Stimulated activated CD8-positive, alpha-beta memory T cell treated with anti-CD3 and anti-CD28 coated beads, Interleukin-15, amount 100 ng/mL, for 1 hour (primary cell): ENCODE measurements around the gene RUSC1.
A peak's percentile ranks its signal among the peaks of the same experiment; 100 is the strongest.

Experiments used
- DNase-seq: peaks from one replicate; pipeline ENCODE4 v3.0.0-alpha.2; 2020; ENCODE audit warnings: low read depth

RUSC1 gene

DNA sequence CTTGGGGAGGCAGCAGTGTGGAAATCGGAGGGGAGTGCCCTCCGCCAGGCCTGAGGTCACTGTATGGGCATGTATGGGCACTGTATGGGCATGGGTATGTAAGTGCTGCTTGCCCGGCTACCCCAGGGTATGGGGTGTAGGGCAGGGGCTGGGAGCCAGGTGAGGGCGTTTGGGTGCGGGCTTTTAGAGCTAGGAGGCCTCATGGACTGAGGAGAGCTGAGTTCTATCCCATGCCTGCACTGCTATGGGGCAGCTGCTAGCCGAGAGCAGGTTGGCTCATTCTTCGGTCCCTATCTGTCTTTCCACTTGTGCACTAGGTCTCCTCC lies 24.8 kb upstream of the RUSC1 start:
- DNase-seq: no peak

DNA sequence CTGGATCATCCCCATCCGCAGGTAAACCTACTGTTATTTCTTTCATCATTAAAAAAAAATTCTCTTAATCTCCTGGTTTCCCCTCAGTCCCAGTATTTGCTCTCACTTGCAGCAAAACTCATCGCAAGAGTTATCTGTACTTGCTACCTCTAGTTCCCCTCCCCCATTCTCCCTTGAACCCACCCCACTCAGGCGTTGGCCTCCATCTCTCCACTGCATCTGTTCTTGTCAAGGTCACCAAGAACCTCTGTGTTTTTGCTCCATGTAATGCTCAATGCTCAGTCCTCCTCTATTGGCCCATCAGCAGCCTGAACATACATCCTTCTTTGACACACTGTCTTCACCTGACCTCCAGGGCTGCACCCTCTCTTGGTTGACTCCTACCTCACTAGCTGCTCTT lies 24.0 kb upstream of the RUSC1 start:
- DNase-seq: no peak

DNA sequence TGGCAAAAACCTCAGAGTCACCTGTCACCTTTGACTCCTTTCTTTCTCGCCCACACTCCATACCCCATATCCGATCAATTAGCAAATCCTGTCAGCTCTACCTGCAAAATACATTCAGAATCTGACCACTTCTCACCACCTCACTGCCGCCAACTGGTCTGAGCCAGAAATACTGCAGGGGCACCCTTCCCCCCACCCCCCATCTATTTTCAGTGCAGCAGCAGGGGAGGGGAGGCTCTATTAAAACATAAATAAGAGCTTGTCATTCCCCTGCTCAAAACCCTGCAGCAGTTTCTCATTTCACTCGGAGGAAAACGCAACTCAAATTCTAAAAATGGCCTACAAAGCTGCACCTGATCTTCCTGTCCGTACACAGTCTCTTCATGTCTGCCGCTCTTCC lies 23.3 kb upstream of the RUSC1 start:
- DNase-seq: no peak

DNA sequence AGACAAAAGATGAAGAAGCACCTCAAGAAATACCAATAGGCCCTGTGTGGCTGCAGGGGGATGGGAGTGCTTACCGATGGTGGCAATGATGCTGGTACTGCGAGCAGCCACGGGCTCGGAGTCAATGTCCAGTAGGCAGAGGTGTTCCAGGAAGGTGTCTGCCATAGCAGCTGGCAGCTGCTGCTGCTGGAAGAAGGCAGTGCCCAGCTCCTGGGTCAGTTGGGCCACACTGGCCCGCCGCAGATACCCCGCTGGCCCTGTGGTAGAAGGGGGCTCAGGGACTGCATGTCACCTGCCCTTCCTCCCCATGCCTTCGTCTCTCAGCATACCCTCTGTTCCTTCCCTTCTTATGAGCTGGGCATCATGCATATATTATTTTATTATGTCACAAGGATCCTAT lies 20.7 kb upstream of the RUSC1 start:
- DNase-seq: no peak

DNA sequence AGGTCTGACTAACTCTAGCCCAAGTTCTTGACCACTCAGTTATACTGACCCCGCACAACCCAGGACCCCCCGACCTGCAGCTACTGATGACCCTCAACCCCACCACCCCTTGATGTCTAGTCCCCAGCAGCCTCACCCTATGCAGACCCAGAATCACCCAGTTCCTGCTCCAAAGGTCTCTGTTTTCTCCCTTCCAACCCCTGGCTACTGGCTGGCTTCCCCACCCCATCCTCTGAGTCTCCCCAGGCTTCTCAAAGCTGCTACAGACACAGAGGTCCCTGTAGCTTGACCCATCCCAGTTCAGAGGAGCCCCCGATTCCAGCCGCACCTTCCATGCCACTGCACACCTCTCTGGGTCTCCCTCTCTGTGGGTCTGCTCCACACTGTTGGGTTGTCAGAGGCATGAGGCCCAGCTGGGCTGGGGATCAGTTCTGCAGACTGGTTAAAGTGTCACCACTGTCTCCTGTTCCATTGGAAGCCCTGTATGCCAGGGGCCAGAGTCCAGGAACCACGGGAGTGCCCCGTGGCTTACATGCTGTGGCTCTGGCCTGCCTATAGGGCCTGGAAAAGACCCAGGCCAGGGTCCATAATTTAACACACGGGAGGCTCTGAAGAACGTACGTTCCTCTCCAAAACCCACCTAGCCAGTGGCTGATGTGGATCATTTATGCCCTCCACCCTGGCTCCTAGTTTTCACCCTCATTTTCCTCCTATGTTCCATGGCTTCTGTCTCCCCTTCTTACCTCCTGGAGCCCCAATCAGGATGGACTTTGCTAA lies 20.0 kb upstream of the RUSC1 start:
- no peak for DNase-seq

DNA sequence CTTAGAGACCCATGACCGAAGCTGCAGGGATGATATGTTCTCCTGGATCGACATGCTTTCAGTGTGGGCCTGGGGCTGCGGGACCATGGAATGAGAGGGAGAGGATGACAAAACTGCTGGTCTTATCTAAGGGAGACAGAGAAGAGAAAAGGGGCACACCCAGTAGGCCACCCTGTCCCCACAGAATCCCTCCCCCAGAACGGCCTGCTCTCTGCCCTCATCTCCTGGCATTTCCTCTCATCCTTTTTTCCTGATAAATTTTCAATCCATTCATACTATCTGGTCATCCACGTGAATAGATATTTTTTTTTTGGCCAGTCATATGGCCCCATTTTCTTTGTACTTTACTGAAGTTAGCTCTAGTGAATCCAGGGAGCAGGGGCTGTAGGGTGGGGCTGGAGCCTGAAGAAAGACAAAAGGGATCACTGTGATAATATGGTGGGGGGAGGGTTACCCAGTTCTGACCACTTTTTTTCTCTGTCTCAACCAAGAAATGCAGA lies 19.3 kb upstream of the RUSC1 start, which contains the start of gene PKLR:
Gene PKLR, minus strand, starts transcription at position 97 of the 500 bp plus-strand sequence. Its CDS starts 43 bp downstream, at position 54.
- no peak for DNase-seq

DNA sequence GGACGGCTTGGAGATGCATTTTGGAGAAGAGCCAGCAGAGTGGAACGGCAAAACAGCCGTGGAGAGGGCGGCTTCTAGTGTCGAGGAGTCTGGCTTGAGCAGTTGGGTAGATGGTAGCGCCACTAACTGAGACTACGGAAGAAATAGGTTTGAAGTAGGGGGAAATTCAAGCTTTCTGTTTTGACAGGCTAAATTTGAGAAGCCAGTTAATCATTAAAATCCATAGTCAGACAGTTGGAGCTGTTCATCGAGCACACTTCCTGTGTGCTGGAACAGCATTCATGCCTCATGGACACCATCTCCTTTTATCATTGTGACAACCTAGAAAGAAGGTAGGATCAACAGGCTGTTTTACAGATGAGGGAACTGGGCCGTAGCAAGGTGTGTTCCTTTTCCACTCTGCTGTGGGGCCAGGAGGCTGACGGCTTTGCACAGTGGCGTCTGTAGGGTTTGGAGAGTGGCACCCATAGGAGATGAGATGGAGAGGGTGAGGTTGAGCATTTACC lies 16.1 kb upstream of the RUSC1 start:
- no peak for DNase-seq

DNA sequence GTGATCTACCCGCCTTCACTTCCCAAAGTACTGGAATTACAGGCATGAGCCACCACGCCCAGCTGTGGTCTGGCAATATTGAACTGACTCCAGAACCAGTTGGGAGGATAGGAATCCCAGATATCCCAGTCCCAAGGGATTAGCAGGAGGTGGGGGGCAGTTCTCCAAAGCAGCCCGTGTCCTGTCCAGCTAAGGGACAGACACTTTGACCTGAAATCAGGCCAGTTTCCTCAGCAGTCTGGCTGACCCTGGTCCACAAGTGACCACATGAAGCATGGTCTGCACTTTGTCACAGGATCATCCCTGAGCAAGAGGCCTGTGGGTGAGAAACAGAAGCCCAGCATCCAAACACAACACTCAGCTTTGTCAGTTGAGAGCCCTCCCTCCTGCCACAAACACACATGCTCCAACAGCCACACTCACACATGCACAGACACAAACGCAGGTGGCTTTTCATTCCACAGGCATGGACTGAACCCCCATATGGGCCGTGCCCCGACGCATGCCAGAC lies 14.8 kb upstream of the RUSC1 start:
- no peak for DNase-seq

DNA sequence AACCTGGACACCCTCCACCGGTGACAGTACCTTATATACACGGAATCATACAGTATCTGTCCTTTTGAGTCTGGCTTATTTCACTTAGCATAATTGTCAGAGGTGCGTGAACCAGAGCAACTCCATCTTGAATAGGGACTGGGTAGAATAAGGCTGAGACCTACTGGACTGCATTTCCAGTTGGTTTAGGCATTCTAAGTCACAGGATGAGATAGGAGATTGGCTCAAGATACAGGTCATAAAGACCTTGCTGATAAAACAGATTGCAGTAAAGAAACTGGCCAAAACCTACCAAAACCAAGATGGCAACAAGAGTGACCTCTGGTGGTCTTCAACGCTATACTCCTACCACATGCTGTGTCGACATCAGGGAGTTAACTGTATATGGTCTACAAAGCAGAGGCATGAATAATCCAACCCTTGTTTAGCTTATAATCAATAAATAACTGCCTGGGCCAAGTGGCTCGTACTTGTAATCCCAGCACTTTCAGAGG lies 13.4 kb upstream of the RUSC1 start:
- no peak for DNase-seq

DNA sequence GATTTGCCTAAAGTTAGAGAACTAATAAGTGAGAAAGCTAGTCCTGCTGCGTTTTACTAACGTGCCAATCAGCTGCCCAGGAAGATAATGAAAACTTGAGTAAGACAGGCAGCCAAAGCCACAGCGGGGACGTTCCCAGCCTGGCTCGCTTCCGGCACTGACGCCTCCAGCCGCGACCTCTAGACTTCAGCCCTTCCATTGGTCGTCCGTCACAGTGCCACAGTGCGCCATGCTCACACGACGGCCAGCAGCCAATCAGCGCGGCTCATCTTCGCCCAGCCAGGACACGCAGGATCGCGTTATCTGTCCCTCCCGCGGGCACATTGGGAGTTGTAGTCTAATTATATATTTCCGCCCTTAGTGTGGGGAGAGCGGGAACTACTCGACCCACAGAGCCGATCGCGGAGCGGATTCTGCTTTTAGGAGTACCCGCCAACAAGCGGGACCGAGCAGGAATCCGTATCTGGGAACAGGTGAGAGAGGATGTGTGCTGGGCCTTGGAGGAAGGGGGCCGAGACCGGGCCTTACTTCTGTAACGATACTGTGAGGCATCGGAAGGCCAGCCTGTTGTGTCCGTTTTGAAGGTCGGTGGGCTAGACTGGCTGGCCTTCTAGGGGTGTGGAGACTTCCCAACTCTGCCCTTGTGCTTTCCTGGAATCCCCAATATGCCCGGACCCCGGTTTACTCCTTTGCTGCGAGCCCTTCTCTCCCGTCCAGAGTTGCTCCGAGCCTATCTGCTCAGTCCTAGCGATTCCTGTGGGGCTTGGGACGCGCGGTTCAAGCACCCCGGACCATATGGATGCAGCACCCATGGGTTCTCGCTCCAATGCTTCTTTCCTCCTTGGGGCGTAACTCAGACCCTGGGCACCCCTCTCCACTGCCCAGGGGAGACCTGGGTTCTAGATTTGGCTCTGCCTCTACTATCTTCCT lies 11.9 kb upstream of the RUSC1 start, which contains the start of gene FDPS:
Gene FDPS, plus strand, starts transcription at position 374 of the 930 bp plus-strand sequence. CDS start 924 bp downstream, outside the sequence.
- peak; percentile 91 for DNase-seq

DNA sequence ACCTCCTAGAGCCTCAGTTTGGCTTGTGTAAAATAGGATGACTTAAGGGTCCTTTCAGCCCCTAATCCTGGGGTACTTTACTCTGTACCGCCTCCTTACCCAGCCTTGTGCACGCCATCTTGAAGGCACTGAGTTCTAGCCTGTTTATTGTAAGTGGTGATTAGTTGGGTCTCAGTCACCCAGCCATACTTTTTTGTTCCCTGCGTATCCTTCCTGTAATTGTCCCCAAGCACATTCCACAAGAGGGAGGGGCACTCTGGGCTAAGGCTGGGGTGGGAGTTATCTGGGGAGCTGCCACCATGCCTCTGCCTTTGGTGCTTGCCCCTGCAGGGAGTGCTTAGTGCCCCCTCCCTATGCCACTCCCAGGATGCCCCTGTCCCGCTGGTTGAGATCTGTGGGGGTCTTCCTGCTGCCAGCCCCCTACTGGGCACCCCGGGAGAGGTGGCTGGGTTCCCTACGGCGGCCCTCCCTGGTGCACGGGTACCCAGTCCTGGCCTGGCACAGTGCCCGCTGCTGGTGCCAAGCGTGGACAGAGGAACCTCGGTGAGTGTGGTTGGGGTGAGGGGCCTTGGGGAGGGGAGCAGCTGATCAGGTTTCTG lies 11.2 kb upstream of the RUSC1 start:
- no peak for DNase-seq

DNA sequence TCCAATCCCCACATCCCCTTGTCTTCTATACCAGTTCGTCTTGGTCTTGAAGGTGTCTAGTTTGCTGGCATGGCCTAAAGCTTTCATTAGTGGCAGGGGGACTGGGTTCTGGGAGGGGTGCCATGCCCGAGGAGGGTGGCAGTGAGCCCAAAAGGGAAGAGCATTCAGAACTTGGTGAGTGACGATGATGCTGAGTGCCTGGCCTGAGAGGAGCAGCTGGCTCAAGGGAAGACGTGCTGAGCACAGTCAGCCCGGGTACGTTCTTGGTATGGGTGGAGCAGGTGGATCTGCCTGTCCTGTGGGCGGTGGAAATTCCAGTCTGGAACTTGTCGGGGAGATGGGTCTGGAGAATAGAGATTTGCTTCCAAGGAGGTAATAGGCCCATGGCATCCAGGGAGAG lies 7.4 kb upstream of the RUSC1 start:
- DNase-seq: no peak

DNA sequence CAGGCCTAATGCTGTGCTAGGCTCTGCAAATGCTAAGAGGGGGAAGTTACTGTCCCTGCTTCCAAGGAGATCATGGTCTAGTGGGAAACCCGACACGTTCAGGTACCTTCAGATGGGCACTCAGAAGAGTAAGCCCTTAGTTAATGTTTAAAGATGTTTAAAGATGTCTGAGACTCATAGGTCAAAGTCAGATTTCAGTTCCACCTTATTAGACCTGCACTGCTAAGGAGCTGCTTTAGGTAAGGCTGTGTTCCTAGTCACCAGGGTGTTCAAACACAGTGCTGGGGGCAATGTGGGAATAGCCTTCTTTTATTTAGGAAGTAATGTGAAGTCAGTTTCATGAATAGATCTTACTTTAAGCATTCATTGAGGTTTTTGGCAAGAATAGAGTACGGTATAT lies 3.8 kb upstream of the RUSC1 start:
- DNase-seq: no peak

DNA sequence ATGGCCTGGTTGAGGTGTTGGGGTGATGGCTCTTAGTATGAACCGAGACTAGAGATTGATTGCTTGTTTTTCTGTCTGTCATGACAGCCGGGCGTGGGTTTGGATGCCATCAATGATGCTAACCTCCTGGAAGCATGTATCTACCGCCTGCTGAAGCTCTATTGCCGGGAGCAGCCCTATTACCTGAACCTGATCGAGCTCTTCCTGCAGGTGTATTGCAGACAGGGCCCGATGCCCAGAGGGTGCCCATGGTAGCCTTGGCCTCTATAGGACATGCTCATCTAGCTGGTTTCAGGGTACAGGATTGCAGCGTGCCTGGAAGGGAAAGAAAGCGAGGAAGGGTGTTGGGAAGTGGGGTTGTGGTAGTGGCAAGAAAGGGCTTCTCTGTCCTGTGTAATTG lies 2.6 kb upstream of the RUSC1 start:
- DNase-seq: no peak

DNA sequence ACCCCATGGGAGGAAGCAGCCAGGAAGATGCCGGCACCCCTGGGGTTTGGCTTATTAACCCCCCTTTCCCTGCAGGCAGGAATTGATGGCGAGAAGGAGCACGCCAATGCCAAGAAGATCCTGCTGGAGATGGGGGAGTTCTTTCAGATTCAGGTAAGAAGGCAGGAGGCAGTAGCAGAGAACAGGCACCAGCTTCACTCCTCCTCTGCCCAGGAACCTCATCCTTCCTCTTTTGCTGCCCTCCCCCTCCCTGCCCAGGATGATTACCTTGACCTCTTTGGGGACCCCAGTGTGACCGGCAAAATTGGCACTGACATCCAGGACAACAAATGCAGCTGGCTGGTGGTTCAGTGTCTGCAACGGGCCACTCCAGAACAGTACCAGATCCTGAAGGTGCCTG lies 1.2 kb upstream of the RUSC1 start:
- DNase-seq: no peak

DNA sequence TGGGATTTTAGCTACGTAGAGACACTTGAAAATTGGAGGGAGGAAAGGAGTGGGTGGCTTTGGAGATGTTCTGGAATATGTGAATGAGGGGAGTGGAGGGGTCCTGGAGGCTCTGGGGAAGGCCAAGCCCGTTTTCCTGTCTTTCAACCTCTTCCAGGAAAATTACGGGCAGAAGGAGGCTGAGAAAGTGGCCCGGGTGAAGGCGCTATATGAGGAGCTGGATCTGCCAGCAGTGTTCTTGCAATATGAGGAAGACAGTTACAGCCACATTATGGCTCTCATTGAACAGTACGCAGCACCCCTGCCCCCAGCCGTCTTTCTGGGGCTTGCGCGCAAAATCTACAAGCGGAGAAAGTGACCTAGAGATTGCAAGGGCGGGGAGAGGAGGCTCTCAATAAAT lies 442 bp upstream of the RUSC1 start:
- no peak for DNase-seq

DNA sequence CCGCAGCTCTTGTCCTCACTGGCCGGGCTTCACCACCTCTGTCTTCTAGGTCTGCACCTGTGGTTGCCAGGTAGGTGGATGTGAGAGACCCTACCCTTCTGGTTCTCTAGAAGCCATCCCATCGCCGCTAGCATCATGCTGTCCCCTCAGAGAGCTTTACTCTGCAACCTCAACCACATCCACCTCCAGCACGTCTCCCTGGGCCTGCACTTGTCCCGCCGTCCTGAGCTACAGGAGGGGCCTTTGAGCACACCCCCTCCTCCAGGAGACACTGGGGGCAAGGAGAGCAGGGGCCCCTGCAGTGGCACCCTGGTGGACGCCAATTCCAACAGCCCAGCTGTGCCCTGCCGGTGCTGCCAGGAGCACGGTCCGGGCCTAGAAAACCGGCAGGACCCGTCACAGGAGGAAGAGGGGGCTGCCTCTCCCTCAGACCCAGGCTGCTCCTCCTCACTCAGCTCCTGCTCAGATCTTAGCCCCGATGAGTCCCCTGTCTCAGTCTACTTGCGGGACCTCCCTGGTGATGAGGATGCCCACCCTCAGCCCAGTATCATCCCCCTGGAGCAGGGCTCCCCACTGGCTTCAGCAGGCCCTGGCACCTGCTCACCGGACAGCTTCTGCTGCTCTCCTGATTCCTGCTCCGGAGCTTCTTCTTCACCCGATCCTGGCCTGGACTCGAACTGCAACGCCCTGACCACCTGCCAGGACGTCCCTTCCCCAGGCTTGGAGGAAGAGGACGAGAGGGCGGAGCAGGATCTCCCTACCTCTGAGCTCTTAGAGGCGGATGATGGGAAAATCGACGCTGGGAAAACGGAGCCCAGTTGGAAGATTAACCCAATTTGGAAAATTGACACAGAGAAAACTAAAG lies 1.2 kb downstream of the RUSC1 start:
- no peak for DNase-seq

DNA sequence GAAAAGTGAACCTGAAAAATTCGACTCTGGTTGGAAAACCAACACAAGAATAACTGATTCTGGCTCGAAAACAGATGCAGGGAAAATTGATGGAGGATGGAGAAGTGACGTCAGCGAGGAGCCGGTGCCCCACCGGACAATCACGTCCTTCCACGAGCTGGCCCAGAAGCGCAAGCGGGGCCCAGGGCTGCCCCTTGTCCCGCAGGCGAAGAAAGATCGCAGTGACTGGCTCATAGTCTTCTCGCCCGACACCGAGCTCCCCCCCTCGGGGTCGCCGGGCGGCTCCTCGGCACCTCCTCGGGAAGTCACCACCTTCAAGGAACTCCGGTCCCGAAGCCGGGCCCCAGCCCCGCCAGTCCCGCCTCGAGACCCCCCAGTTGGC lies 1.9 kb downstream of the RUSC1 start:
- no peak for DNase-seq

DNA sequence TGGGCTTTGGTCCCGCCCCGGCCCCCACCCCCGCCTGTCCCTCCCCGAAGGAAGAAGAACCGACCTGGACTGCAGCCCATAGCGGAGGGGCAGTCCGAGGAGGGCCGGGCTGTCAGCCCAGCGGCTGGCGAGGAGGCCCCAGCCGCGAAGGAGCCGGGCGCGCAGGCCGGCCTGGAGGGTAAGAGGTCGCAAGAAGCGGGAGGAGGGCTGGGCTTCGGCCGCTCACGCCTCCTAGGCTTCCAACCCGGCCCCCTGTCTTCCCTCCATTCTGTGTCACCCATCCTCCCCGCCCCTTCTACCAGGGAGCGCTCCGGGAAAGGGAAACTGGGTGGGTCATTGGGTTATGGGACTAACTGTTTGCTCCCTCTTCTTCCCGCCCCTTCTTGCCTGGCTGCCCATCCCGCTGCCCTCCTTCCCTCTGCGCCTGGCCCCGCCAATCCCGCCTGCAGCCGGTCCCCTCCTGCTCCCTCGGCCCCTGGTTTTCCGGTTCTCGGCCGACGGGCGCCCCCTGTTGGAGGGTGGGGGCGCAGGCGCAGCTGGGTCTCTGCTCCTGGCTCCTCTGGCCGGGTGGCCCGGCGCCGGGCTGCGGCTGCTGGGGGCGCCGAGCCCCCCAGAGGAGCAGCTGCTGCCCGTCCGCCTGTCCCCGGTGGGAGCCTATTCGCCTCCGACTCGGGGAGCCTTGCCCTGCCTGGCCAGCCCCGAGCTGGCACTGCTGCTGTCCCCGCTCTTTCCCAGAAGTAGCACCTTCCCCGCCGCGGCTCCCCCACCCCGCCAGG lies 2.4 kb downstream of the RUSC1 start:
- DNase-seq: peak; percentile 75

DNA sequence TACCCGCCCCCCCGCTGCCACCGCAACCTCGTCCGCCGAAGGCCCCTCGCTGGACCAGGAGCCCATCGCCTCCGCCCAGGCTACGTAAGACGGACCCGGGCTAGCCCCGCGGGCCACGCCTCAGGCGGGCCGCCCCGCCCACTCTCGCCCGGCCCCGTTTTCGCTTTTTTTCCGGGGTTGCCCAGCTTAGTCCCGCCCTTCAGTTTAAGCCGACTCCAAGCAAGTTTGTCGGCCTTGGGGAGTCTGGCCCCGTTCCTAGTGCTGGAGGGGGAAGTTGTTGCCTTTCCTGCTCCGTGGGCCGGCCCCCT lies 3.0 kb downstream of the RUSC1 start:
- DNase-seq: peak; percentile 69
